ENCODE results near the gene BOLA1.

Gene BOLA1

GRCh38 chr1:149940427-149940826, 41.1 kb downstream of the BOLA1 start:
- no peak for FAIRE-seq
- no peak for DNase-seq (ENCODE audit: insufficient read length, low spot score)
- TF ChIP-seq POLR2AphosphoS5 (IDR thresholded peaks at IDR 0.05; ENCODE audit: low read depth, low read length) (no peak), POLR2A (IDR thresholded peaks at IDR 0.05; ENCODE audit: low read depth, low read length) (no peak), SPI1 (IDR thresholded peaks at IDR 0.05; ENCODE audit: low read depth, low read length) (no peak), PAX5 (IDR thresholded peaks at IDR 0.05; ENCODE audit: insufficient read depth, low read length, severe bottlenecking) (no peak), POU2F2 (IDR thresholded peaks at IDR 0.05; ENCODE audit: low read depth, low read length) (no peak), TAF1 (IDR thresholded peaks at IDR 0.05; ENCODE audit: low read depth, low read length) (no peak)

GRCh38 chr1:149942207-149942606, 42.8 kb downstream of the BOLA1 start:
- FAIRE-seq: no peak
- no peak for TF ChIP-seq PAX5 (IDR thresholded peaks at IDR 0.05; ENCODE audit: insufficient read depth, low read length, severe bottlenecking)
- no peak for TF ChIP-seq POU2F2 (IDR thresholded peaks at IDR 0.05; ENCODE audit: low read depth, low read length)
- no peak for TF ChIP-seq SPI1 (IDR thresholded peaks at IDR 0.05; ENCODE audit: low read depth, low read length)
- TF ChIP-seq POLR2A (IDR thresholded peaks at IDR 0.05; ENCODE audit: low read depth, low read length): no peak
- no peak for TF ChIP-seq TAF1 (IDR thresholded peaks at IDR 0.05; ENCODE audit: low read depth, low read length)
- no peak for TF ChIP-seq POLR2AphosphoS5 (IDR thresholded peaks at IDR 0.05; ENCODE audit: low read depth, low read length)
- no peak for DNase-seq (ENCODE audit: insufficient read length, low spot score)

- no peak for DNase-seq (ENCODE audit: insufficient read length, low spot score)
- TF ChIP-seq SPI1 (IDR thresholded peaks at IDR 0.05; ENCODE audit: low read depth, low read length) (no peak), POU2F2 (IDR thresholded peaks at IDR 0.05; ENCODE audit: low read depth, low read length) (no peak), PAX5 (IDR thresholded peaks at IDR 0.05; ENCODE audit: insufficient read depth, low read length, severe bottlenecking) (no peak), POLR2AphosphoS5 (IDR thresholded peaks at IDR 0.05; ENCODE audit: low read depth, low read length) (no peak), POLR2A (IDR thresholded peaks at IDR 0.05; ENCODE audit: low read depth, low read length) (no peak), TAF1 (IDR thresholded peaks at IDR 0.05; ENCODE audit: low read depth, low read length) (no peak)
- FAIRE-seq: no peak
These were observed 43.5 kb downstream of the BOLA1 start for GRCh38 chr1:149942885-149943284.

DNA sequence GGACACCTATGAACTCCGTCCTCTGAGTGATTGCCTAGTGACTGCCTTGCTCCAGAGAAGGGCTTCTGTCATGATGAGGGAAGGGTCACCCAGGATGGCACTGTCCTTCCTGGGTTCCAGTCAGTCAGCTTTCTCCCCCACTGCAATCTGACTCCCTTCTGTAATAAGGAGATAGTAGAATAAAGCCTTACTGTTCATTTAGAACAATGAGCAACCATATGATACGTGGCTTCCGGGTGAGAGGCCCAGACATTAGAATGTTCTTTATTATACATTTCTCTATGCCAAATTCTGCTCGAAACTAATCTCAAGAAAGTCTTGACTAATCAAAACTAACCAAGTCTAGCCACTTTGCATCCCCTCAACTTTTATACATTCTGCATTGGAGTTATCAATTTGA, 45.8 kb downstream of the BOLA1 start:
- DNase-seq (ENCODE audit: insufficient read length, low spot score) (no peak), FAIRE-seq (no peak)
- no peak for TF ChIP-seq SPI1 (IDR thresholded peaks at IDR 0.05; ENCODE audit: low read depth, low read length)
- TF ChIP-seq POU2F2 (IDR thresholded peaks at IDR 0.05; ENCODE audit: low read depth, low read length): no peak
- no peak for TF ChIP-seq TAF1 (IDR thresholded peaks at IDR 0.05; ENCODE audit: low read depth, low read length)
- TF ChIP-seq POLR2A (IDR thresholded peaks at IDR 0.05; ENCODE audit: low read depth, low read length): no peak
- TF ChIP-seq PAX5 (IDR thresholded peaks at IDR 0.05; ENCODE audit: insufficient read depth, low read length, severe bottlenecking): no peak
- no peak for TF ChIP-seq POLR2AphosphoS5 (IDR thresholded peaks at IDR 0.05; ENCODE audit: low read depth, low read length)

DNA sequence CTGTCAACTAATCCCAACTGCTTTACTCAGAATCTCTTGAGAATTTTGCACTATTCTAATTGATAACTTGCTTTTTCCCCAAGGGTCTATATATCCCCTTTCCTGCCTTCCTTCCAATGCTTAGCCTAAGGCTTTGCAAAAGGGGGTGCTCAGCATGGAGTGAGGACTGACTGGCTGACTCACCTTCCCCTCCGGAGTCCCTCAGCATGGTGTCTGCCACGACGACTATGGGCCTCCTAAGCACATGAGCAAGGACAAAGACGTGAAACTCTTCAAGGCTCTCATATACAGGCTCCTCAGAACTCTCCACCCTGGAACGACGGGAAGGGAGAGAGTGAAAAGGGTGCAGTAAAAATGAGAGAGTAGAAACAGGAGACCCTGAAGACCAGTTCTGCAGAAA, 50.5 kb downstream of the BOLA1 start:
- TF ChIP-seq POLR2AphosphoS5 (IDR thresholded peaks at IDR 0.05; ENCODE audit: low read depth, low read length): no peak
- TF ChIP-seq PAX5 (IDR thresholded peaks at IDR 0.05; ENCODE audit: insufficient read depth, low read length, severe bottlenecking): no peak
- no peak for TF ChIP-seq TAF1 (IDR thresholded peaks at IDR 0.05; ENCODE audit: low read depth, low read length)
- TF ChIP-seq SPI1 (IDR thresholded peaks at IDR 0.05; ENCODE audit: low read depth, low read length): no peak
- TF ChIP-seq POU2F2 (IDR thresholded peaks at IDR 0.05; ENCODE audit: low read depth, low read length): no peak
- TF ChIP-seq POLR2A (IDR thresholded peaks at IDR 0.05; ENCODE audit: low read depth, low read length): no peak
- no peak for FAIRE-seq
- no peak for DNase-seq (ENCODE audit: insufficient read length, low spot score)

Measured in GM12891 (cell line).